Daoy (cell line): ENCODE results near the gene PON3. TPM values are rescaled to one million over a fixed set of nuclear protein-coding genes. Genes with fewer than 3 reads are reported as not detected.
A peak's percentile ranks its signal among the peaks of the same experiment; 100 is the strongest.
"Not testable (repeated sequence)": the region's sequence is repeated elsewhere in the genome, so short reads cannot be mapped to it uniquely, and the experiment has no call there.

Source experiments
- DNase-seq: peaks from one replicate; pipeline ENCODE4 v3.0.0-alpha.2; 2015; ENCODE audit warnings: low read depth
- total RNA-seq: library from RNA; depleted of rRNA; stranded (reverse); fragments of >200 nt; shearing (Covaris generic); gene quantifications from 2 replicates; pipeline ENCODE4 v1.2.3, GENCODE V29; 2014

The PON3 gene
- total RNA-seq, 1 experiment from 2014 or later: not detected

GRCh38 chr7:95412075-95412474, 15.9 kb upstream of the PON3 start:
- DNase-seq: no peak

- DNase-seq: no peak
These were observed 15.5 kb upstream of the PON3 start for GRCh38 chr7:95411666-95412065.

GRCh38 chr7:95411036-95411435, 14.9 kb upstream of the PON3 start:
- peak; percentile 26 for DNase-seq

GRCh38 chr7:95407751-95408150, 11.6 kb upstream of the PON3 start:
- DNase-seq: no peak

- no peak for DNase-seq
These were observed 9.6 kb upstream of the PON3 start for GRCh38 chr7:95405800-95406199.

- no peak for DNase-seq
These were observed 9.0 kb upstream of the PON3 start for GRCh38 chr7:95405208-95405607.

- no peak for DNase-seq
These were observed 8.2 kb upstream of the PON3 start for GRCh38 chr7:95404316-95404865.

- no peak for DNase-seq
These were observed 2.2 kb upstream of the PON3 start for GRCh38 chr7:95398155-95398940.

GRCh38 chr7:95397381-95397780, 1.2 kb upstream of the PON3 start:
- DNase-seq: no peak

- no peak for DNase-seq
These were observed 430 bp downstream of the PON3 start for GRCh38 chr7:95395755-95396135.

- no peak for DNase-seq
These were observed 1.8 kb downstream of the PON3 start for GRCh38 chr7:95394370-95394769.

GRCh38 chr7:95391761-95392160, 4.4 kb downstream of the PON3 start:
- no peak for DNase-seq

- DNase-seq: no peak
These were observed 6.7 kb downstream of the PON3 start for GRCh38 chr7:95389516-95389915.

GRCh38 chr7:95379457-95379856, 16.7 kb downstream of the PON3 start:
- not testable (repeated sequence) for DNase-seq

GRCh38 chr7:95376632-95377400, 19.4 kb downstream of the PON3 start:
- DNase-seq: peak; percentile 38

- no peak for DNase-seq
These were observed 20.5 kb downstream of the PON3 start for GRCh38 chr7:95375591-95376257.

GRCh38 chr7:95373323-95373722, 22.9 kb downstream of the PON3 start:
- DNase-seq: no peak

GRCh38 chr7:95368235-95368634, 27.9 kb downstream of the PON3 start:
- no peak for DNase-seq

- DNase-seq: no peak
These were observed 28.6 kb downstream of the PON3 start for GRCh38 chr7:95367606-95368005.

- peak; percentile 68 for DNase-seq
These were observed 31.0 kb downstream of the PON3 start for GRCh38 chr7:95365151-95365550.

- no peak for DNase-seq
These were observed 38.6 kb downstream of the PON3 start for GRCh38 chr7:95357623-95358022.

GRCh38 chr7:95342642-95343307, 53.4 kb downstream of the PON3 start:
- DNase-seq: no peak
